K562 (cell line): ENCODE data around the gene MYL12A. TPM values are rescaled to one million over a fixed set of nuclear protein-coding genes. Genes with fewer than 3 reads are reported as not detected.

Experiments used
- ASH1L ChIP-seq: fragments of 450-650 bp; IDR thresholded peaks from 2 replicates; pipeline ENCODE4 v1.6.1; 2018; ENCODE audit warnings: borderline replicate concordance, mild to moderate bottlenecking, low read depth; ENCODE audit not compliant: partially characterized antibody
- BDP1 ChIP-seq: IDR thresholded peaks from 3 replicates; pipeline ENCODE4 v1.6.1; 2011; ENCODE audit not compliant: insufficient read length, insufficient read depth
- CEBPG ChIP-seq, 3 experiments: fragments of 200-800 bp in 1 of 3; sonication (Bioruptor generic) in 1 of 3; sonication (generic) in 1 of 3; formaldehyde crosslinking in 1 of 3; IDR thresholded peaks in 2 of 3; conservative IDR thresholded peaks in 1 of 3; 2 replicates each; pipeline versions ENCODE4 v1.6.1 to v1.8.0; 2016 to 2022; ENCODE audit warnings: missing compliant biosample characterization in 2 of 3, missing genetic modification characterization in 2 of 3, mild to moderate bottlenecking in 1 of 3, missing genetic modification reagents in 1 of 3
- CREB1 ChIP-seq, 2 experiments: sonication (generic) in 1 of 2; formaldehyde crosslinking in 1 of 2; IDR thresholded peaks; 2 replicates each; pipeline versions ENCODE4 v1.6.1 to v1.8.0; 2012 to 2022; ENCODE audit warnings: inconsistent platforms in 1 of 2, mild to moderate bottlenecking in 1 of 2, missing genetic modification reagents in 1 of 2, moderate library complexity in 1 of 2
- CTCFL ChIP-seq: IDR thresholded peaks from 2 replicates; pipeline ENCODE4 v1.6.1; 2011; ENCODE audit warnings: borderline replicate concordance, low read depth, mild to moderate bottlenecking, moderate library complexity, low read length; ENCODE audit not compliant: insufficient read depth, poor library complexity, severe bottlenecking
- DLX4 ChIP-seq: fragments of 250-450 bp; sonication (Bioruptor Pico); IDR thresholded peaks from 2 replicates; pipeline ENCODE4 v1.6.1; 2021; ENCODE audit warnings: mild to moderate bottlenecking
- E2F6 ChIP-seq, 2 experiments: IDR thresholded peaks; 2 replicates each; pipeline ENCODE4 v1.6.1; 2011; ENCODE audit warnings: borderline replicate concordance in 1 of 2, control low read depth in 1 of 2, low read depth in 1 of 2, low read length in 1 of 2, mild to moderate bottlenecking in 1 of 2, mixed read lengths in 1 of 2, moderate library complexity in 1 of 2; ENCODE audit not compliant: insufficient read depth in 1 of 2, insufficient read length in 1 of 2, poor library complexity in 1 of 2, severe bottlenecking in 1 of 2; ENCODE audit errors: extremely low read depth in 1 of 2
- GATA2 ChIP-seq: sonication (generic); formaldehyde crosslinking; IDR thresholded peaks from 2 replicates; pipeline ENCODE4 v1.4.0; 2020; ENCODE audit warnings: mild to moderate bottlenecking, missing genetic modification reagents
- KAT7 ChIP-seq: sonication (generic); formaldehyde crosslinking; IDR thresholded peaks from 2 replicates; pipeline ENCODE4 v1.8.0; 2022; ENCODE audit warnings: missing genetic modification reagents, mild to moderate bottlenecking, borderline replicate concordance
- KDM5B ChIP-seq: fragments of 200-600 bp; sonication (generic); IDR thresholded peaks from 2 replicates; pipeline ENCODE4 v1.6.1; 2012; ENCODE audit warnings: low read depth, mild to moderate bottlenecking, moderate library complexity, low read length, control low read depth, inconsistent platforms; ENCODE audit not compliant: insufficient replicate concordance
- MED1 ChIP-seq: sonication (generic); formaldehyde crosslinking; IDR thresholded peaks from 2 replicates; pipeline ENCODE4 v1.8.1; 2023; ENCODE audit warnings: missing genetic modification reagents, borderline replicate concordance
- NONO ChIP-seq, 2 experiments: fragments of 200-400 bp in 1 of 2; fragments of 450-650 bp in 1 of 2; formaldehyde crosslinking in 1 of 2; IDR thresholded peaks; 2 replicates each; pipeline ENCODE4 v1.6.1; 2017; ENCODE audit warnings: low read depth in 2 of 2, mild to moderate bottlenecking in 2 of 2, moderate library complexity in 2 of 2, low read length in 1 of 2
- POLR2H ChIP-seq: IDR thresholded peaks from 2 replicates; pipeline ENCODE4 v1.6.1; 2016; ENCODE audit warnings: missing genetic modification characterization, low read depth, mild to moderate bottlenecking, control low read depth, missing compliant biosample characterization, moderate library complexity
- SIN3A ChIP-seq, 2 experiments: fragments of 150-350 bp in 1 of 2; IDR thresholded peaks; 2 replicates each; pipeline ENCODE4 v1.6.1; 2011 to 2016; ENCODE audit warnings: borderline replicate concordance in 2 of 2, low read depth in 2 of 2, low read length in 2 of 2, mild to moderate bottlenecking in 2 of 2, moderate library complexity in 2 of 2; ENCODE audit not compliant: control insufficient read depth in 1 of 2
- SRSF1 ChIP-seq: fragments of 200-400 bp; formaldehyde crosslinking; IDR thresholded peaks from 2 replicates; pipeline ENCODE4 v1.6.1; 2017; ENCODE audit warnings: mild to moderate bottlenecking, low read depth, low read length, moderate library complexity
- TAF15 ChIP-seq: fragments of 200-400 bp; formaldehyde crosslinking; IDR thresholded peaks from 2 replicates; pipeline ENCODE4 v1.6.1; 2017; ENCODE audit warnings: mild to moderate bottlenecking, low read depth, low read length, moderate library complexity
- TAL1 ChIP-seq: fragments of 450-650 bp; IDR thresholded peaks from 2 replicates; pipeline ENCODE4 v1.6.1; 2016; ENCODE audit warnings: mild to moderate bottlenecking
- TCF7 ChIP-seq: sonication (generic); IDR thresholded peaks from 2 replicates; pipeline ENCODE4 v1.6.1; 2016; ENCODE audit warnings: antibody characterized with exemption, borderline replicate concordance
- WHSC1 ChIP-seq: IDR thresholded peaks from one replicate; pipeline ENCODE4 v1.6.1; 2012; ENCODE audit warnings: low read length, control low read depth, inconsistent platforms
- ZFP30 ChIP-seq: fragments of 250-450 bp; sonication (Bioruptor Pico); IDR thresholded peaks from 2 replicates; pipeline ENCODE4 v1.8.0; 2022; ENCODE audit warnings: moderate library complexity, mild to moderate bottlenecking, inconsistent platforms, borderline replicate concordance
- ZKSCAN1 ChIP-seq: fragments of 150-350 bp; IDR thresholded peaks from 2 replicates; pipeline ENCODE4 v1.6.1; 2016; ENCODE audit warnings: low read depth, low read length
- ZNF175 ChIP-seq: fragments of 200-800 bp; sonication (Bioruptor generic); IDR thresholded peaks from 2 replicates; pipeline ENCODE4 v1.6.1; 2016; ENCODE audit warnings: low read depth, mild to moderate bottlenecking, missing genetic modification characterization, missing compliant biosample characterization
- ZNF384 ChIP-seq: IDR thresholded peaks from 2 replicates; pipeline ENCODE4 v1.6.1; 2012; ENCODE audit warnings: low read depth, low read length, improper control_type of control experiment
- ZNF699 ChIP-seq: fragments of 250-450 bp; sonication (Bioruptor Pico); IDR thresholded peaks from 2 replicates; pipeline ENCODE4 v1.8.0; 2021; ENCODE audit warnings: mild to moderate bottlenecking, moderate library complexity; ENCODE audit not compliant: insufficient replicate concordance
- polyA plus RNA-seq, 8 experiments: library from polyadenylated mRNA; depleted of rRNA in 4 of 8; stranded (reverse) in 5 of 8; unstranded in 3 of 8; fragments of >200 nt; fragmentation: Nextera tagmentation in 2 of 8; fragmentation: Illumina TruSeq in 1 of 8; extraction: Ambion mirVana in 2 of 8; extraction: Trizol in 1 of 8; gene quantifications; 2 replicates each; pipeline versions ENCODE4 v1.2.1 to v1.2.3, GENCODE V29; 2011 to 2014; ENCODE audit warnings: inconsistent platforms in 1 of 8, missing spikeins in 1 of 8
- total RNA-seq, 7 experiments: library from RNA; depleted of rRNA in 6 of 7; stranded (reverse); fragments of >200 nt in 6 of 7; fragmentation: Illumina TruSeq in 2 of 7; extraction: Trizol in 2 of 7; gene quantifications; 2 replicates each; pipeline versions ENCODE4 v1.2.1 to v1.2.3, GENCODE V29; 2011 to 2021; ENCODE audit warnings: low replicate concordance in 1 of 7

The MYL12A gene
- total and polyA plus RNA-seq, 9 of the 15 experiments (the other 6 are each of a cell fraction or from before 2014, with no cell fraction given): 308 to 1,031 (median 559) TPM

GRCh38 chr18:3286159-3286558 is 38.6 kb downstream of the MYL12A start (continued):
- TF ChIP-seq MED1 (CRISPR knock-in tag) (no peak), ZKSCAN1 (no peak), DLX4 (CRISPR knock-in tag) (no peak), CEBPG (CRISPR knock-in tag; IDR thresholded peaks at IDR 0.05) (no peak), CEBPG (tag; conservative IDR thresholded peaks at IDR 0.05 in 1 of 2, IDR thresholded peaks at IDR 0.05 in 1 of 2) (no peak), BDP1 (no peak), NONO (IDR thresholded peaks at IDR 0.05; ENCODE audit: low read depth in 2 of 2, low read length in 1 of 2) (no peak), GATA2 (CRISPR knock-in tag) (no peak), SRSF1 (no peak), ZNF175 (CRISPR knock-in tag) (no peak), ASH1L (no peak), KDM5B (no peak), TCF7 (no peak), ZNF699 (no peak), CREB1 (IDR thresholded peaks at IDR 0.05) (no peak), CREB1 (CRISPR knock-in tag; IDR thresholded peaks at IDR 0.05) (no peak), ZNF384 (no peak), ZFP30 (CRISPR knock-in tag) (no peak), KAT7 (CRISPR knock-in tag) (no peak), TAF15 (no peak), TAL1 (no peak), CTCFL (no peak), E2F6 (IDR thresholded peaks at IDR 0.05; ENCODE audit: borderline replicate concordance in 1 of 2, extremely low read depth in 1 of 2, insufficient read depth in 1 of 2, insufficient read length in 1 of 2, low read depth in 1 of 2, low read length in 1 of 2, poor library complexity in 1 of 2, severe bottlenecking in 1 of 2) (no peak), POLR2H (tag) (no peak), SIN3A (IDR thresholded peaks at IDR 0.05; ENCODE audit: borderline replicate concordance in 2 of 2, control insufficient read depth in 1 of 2, low read depth in 2 of 2, low read length in 2 of 2) (no peak), WHSC1 (no peak)
